IPS-NIHi7 (cell line): Measurements from ENCODE around the gene UVRAG.
"Not testable (repeated sequence)": the region's sequence is repeated elsewhere in the genome, so short reads cannot be mapped to it uniquely, and the experiment has no call there.

ENCODE experiments used
- DNase-seq: peaks from one replicate; pipeline ENCODE4 v3.0.0; 2012; ENCODE audit warnings: mixed read lengths; ENCODE audit errors: extremely low spot score

The UVRAG gene

GRCh38 chr11:76008474-76008873 lies 193.5 kb downstream of the UVRAG start:
- no peak for DNase-seq

GRCh38 chr11:76010051-76010450 lies 195.0 kb downstream of the UVRAG start:
- DNase-seq, result no peak

GRCh38 chr11:76013526-76013925 lies 198.5 kb downstream of the UVRAG start:
- DNase-seq, result no peak

- no peak for DNase-seq
These were observed 208.4 kb downstream of the UVRAG start for GRCh38 chr11:76023236-76024068.

GRCh38 chr11:76025068-76025467 lies 210.1 kb downstream of the UVRAG start:
- no peak for DNase-seq

GRCh38 chr11:76025817-76026216 lies 210.8 kb downstream of the UVRAG start:
- no peak for DNase-seq

- DNase-seq, result no peak
These were observed 211.3 kb downstream of the UVRAG start for GRCh38 chr11:76026281-76026680.

GRCh38 chr11:76026862-76027261 lies 211.9 kb downstream of the UVRAG start:
- no peak for DNase-seq

GRCh38 chr11:76030286-76030685 lies 215.3 kb downstream of the UVRAG start:
- no peak for DNase-seq

- no peak for DNase-seq
These were observed 216.1 kb downstream of the UVRAG start for GRCh38 chr11:76030968-76031590.

GRCh38 chr11:76033699-76034098 lies 218.7 kb downstream of the UVRAG start:
- no peak for DNase-seq

GRCh38 chr11:76035020-76035419 lies 220.0 kb downstream of the UVRAG start:
- no peak for DNase-seq

- DNase-seq, result no peak
These were observed 223.6 kb downstream of the UVRAG start for GRCh38 chr11:76038608-76039007.

- DNase-seq, result peak; percentile 30
These were observed 226.2 kb downstream of the UVRAG start for GRCh38 chr11:76041208-76041607.

GRCh38 chr11:76044750-76045320 lies 229.8 kb downstream of the UVRAG start:
- no peak for DNase-seq

GRCh38 chr11:76047231-76047630 lies 232.2 kb downstream of the UVRAG start:
- DNase-seq, result no peak

GRCh38 chr11:76047766-76048165 lies 232.8 kb downstream of the UVRAG start:
- no peak for DNase-seq

GRCh38 chr11:76048763-76049162 lies 233.8 kb downstream of the UVRAG start:
- no peak for DNase-seq

GRCh38 chr11:76049511-76049910 lies 234.5 kb downstream of the UVRAG start:
- DNase-seq, result no peak

GRCh38 chr11:76051937-76052336 lies 236.9 kb downstream of the UVRAG start:
- DNase-seq, result no peak

- no peak for DNase-seq
These were observed 239.3 kb downstream of the UVRAG start for GRCh38 chr11:76054330-76054729.

GRCh38 chr11:76056876-76057275 lies 241.9 kb downstream of the UVRAG start:
- DNase-seq, result no peak

- DNase-seq, result not testable (repeated sequence)
These were observed 245.5 kb downstream of the UVRAG start for GRCh38 chr11:76060475-76061036.
